RCC 7860 (cell line): Measurements from ENCODE around the gene IL19.
A peak's percentile ranks its signal among the peaks of the same experiment; 100 is the strongest.
"Not testable (repeated sequence)": the region's sequence is repeated elsewhere in the genome, so short reads cannot be mapped to it uniquely, and the experiment has no call there.

Source experiments
- DNase-seq: peaks from one replicate; pipeline ENCODE4 v3.0.0-alpha.2; 2015; ENCODE audit warnings: low spot score
- FAIRE-seq: peaks from 2 replicates; lab custom pipeline; 2012; peaks lifted over from hg19 to GRCh38; lab: Jason Lieb, UNC

IL19 gene

DNA sequence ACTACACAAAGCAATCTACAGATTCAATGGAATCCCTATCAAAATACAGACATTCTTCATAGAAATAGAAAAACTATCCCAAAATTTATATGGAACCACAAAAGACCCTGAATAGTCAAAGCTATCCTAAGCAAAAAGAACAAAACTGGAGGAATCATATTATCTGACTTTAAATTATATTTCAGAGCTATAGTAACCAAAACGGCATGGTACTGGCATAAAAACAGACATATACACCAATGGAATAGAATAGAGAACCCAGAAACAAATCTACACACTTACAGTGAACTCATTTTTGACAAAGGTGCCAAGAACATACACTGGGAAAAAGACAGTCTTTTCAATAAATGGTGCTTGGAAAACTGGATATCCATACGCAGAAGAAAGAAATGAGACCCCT is 82.1 kb downstream of the IL19 start:
- FAIRE-seq, DNase-seq: not testable (repeated sequence)

DNA sequence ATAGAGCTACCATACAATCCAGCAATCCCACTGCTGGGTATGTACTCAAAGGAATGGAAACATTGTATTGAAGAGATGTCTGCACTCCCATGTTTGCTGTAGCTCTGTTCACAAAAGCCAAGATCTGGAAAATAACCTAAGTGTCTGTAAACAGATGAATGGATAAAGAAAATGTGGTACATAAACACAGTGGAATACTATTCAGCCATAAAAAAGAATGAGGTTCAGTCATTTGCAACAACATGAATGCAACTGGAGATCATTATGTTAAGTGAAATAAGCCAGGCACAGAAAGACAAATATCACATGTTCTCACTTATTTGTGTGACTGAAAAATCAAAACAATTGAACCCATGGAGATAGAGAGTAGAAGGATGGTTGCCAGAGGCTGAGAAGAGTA is 83.1 kb downstream of the IL19 start:
- not testable (repeated sequence) for DNase-seq, FAIRE-seq

DNA sequence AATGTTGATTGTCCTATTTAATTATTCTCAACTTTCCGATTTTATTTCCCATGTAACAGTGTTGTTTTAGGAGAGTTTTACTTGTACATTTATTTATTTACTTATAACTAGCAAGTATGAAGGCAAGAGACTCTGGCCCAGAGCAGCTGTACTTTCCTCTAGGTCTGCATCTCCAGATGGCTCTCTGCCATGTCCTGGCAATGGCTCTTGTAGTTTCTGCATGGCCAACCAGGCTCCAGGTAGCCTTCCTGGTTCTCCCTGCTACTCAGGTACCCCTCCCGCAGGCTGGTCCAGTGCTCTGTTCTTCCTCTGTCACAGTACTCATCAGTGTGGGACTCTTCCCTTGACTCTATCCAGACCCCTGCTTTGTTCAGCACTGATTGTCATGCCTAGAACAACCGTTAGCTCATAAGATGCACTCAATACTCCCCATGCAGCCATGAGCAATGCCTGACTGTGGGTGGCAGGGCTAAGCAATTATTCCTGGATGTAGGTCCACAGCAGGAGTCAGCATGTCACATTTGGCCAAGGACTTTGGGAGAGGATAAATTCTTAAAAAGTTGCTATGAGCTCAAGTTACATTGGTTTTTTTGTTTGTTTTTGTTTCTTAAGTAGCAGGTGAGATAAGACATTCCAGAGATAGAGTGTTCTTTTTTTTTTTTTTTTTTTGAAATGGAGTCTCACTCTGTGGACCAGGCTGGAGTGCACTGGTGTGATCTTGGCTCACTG is 84.0 kb downstream of the IL19 start:
- no peak for DNase-seq

DNA sequence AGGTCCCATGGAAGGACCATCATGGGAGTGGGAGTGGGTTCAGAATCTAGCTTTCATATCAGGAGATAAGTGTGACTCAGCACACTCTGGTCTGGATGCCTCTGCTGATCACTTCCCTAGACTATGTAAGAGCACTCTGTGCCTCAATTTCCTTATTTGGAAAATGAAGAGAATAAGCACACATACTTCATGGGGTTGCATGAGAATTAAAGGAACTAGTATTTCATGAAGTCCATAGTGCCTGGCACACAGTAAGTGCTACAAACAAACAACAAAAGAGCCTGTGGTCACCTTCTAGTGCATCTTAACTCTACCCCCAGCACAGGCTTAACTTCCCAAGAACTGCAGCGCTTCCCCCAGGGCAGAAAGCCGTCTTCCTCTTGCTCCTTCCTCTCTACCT is 85.3 kb downstream of the IL19 start:
- FAIRE-seq (no peak), DNase-seq (no peak)

More for the DNA sequence above, 84.0 kb downstream of the IL19 start:
- no peak for FAIRE-seq

DNA sequence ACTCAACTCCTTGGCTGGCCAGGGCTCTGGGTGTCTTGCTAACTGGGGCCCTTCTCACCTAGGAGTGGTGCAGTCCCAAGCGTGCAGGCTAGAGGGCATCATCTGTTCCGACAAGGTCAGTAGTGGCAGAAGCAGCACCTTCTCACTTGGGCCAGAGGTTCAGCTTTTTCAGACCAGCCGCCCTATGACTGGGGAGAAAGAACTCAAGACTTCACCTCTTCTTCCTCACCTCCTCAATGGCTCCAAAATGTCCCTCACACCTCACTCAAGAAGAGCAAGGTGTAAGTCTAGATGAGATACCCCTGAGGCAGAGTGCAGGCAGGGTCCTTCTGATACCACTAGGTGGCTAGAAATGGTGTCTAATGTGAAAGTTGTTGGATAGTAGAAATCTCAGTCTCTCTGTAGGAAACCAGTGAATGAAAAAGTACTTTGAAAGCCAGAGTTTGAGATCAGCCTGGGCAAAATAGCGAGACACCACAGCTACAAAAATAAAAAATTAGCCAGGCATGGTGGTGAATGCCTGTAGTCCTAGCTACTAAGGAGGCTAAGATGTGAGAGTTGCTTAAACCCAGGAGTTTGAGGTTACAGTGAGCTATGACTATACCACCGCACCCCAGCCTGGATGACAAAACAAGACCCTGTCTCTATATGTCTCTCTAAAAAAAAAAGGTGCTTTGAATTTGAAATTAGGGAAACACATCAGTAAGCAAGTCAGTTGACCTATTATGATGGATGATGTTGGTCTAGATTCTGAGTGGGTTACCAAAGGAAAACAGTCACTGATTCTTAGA is 86.3 kb downstream of the IL19 start:
- DNase-seq (no peak), FAIRE-seq (no peak)

DNA sequence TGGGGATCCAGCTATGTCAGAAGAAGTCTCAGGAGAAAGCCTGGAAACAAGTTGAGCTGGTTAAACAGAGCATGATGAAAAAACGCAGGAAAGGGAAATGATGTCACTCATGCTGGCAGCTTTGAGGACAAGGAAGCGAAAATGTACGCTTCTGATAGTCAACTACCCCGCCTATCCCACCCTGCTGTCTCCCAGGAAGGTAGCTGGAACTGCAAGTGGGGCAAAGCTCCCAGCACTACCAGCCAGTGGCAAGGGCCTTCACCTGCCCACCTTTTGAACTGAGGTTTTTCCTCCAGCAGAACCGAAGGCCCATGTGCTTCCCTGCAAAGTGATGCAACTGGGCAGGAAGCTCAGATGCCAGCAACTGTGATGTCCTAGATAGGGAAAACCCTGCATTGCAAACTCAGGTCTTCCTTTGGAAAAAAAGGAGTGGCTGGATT is 88.5 kb downstream of the IL19 start:
- no peak for DNase-seq
- no peak for FAIRE-seq

DNA sequence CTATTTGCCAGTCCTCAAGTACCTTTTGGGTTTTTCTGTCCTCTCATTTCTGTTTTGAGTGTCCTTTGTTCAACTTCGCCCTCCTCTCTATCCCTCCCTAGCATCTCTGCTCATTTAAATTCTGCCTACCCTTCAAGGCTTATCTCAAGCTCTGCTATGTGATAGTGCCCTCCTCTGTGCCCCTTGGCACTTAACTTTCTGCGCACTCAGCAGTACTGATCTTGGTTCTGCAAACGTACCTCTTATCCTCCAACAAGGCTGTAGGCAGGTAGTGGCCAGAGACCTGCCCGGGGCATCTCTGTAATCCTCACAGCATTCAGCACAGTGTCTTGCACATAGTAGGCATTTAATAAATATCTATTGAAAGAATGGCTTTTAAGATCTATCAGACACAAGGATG is 89.6 kb downstream of the IL19 start:
- DNase-seq, result no peak
- FAIRE-seq, result no peak

DNA sequence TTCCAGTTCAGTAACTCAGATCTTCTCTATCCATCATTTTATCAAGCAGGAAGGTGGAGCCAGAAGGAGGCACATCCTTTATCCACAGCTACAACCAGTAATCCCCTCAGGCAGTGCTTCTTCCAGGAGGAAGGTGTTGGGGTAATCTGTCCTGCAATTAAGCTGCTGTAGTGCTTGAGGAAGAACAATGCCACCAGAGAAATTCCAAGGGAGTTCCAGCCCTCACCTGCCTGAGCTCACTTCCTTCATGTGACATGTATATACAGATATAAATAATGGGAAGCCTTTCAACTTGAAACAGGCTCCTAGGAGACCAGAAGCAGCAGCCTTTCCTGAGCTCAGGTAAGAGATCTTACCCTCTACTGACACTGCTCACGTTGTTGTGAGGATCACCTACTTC is 92.7 kb downstream of the IL19 start:
- FAIRE-seq, result no peak
- DNase-seq, result no peak

DNA sequence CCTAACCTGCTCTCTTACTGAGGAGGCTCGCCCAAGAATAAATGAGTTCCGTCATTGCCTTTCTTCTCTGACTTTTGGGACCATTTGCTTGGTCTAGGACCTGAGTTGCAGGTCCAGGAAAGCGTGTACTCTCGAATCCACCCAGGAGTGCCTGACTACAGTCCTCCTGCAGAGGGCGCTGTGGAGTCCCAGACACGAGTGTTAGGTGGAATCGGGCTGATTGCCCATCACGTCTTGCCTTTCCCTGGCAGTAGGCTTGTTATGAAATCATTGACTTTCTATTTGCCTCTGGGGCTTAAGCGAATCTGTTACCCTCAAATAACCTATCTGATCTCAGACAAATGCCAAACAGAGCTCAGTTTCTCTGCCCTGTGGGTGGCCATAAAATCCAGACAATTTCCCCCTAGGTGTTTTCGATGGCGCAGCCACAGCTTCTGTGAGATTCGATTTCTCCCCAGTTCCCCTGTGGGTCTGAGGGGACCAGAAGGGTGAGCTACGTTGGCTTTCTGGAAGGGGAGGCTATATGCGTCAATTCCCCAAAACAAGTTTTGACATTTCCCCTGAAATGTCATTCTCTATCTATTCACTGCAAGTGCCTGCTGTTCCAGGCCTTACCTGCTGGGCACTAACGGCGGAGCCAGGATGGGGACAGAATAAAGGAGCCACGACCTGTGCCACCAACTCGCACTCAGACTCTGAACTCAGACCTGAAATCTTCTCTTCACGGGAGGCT is 94.5 kb downstream of the IL19 start, which contains the start of gene IL20:
TSS of gene IL20 (plus strand) at position 685 of the 733 bp plus-strand sequence. CDS start 230 bp downstream, outside the sequence.
- peak; percentile 31 for DNase-seq
- no peak for FAIRE-seq

DNA sequence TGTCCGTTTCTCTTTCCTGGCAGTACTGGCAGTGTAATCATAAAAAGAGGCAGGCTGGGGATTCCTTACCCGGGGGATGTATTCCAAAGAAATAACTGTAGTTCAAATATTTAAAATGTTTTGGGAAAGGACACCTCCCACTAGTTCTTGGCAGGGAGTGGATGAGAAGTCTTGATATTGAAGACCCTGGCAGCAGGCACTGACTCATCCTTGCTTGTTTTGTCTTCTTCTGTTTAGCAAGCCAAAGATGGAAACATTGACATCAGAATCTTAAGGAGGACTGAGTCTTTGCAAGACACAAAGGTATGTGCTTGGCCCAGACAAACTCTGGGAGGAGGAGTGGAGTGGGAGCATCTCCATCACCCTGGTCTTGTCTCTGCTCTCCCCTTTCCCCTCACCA is 95.5 kb downstream of the IL19 start:
- FAIRE-seq (no peak), DNase-seq (no peak)

DNA sequence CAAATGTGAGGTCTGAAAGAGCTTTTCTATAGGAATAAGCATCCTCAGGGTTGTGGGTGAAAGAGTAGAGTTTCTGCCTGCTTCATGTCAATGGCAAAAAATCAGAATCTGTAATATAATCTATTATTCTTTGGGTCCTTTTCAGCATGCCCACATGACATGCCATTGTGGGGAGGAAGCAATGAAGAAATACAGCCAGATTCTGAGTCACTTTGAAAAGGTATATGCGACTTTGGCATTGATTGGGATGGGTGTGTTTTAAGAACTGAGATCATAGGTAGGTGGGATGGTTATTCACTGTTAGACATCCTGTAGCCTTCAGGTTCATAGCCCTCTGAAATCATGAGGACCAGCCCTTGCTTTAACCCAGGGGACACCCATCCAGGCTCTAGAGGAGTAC is 96.7 kb downstream of the IL19 start:
- no peak for DNase-seq
- FAIRE-seq, result no peak

DNA sequence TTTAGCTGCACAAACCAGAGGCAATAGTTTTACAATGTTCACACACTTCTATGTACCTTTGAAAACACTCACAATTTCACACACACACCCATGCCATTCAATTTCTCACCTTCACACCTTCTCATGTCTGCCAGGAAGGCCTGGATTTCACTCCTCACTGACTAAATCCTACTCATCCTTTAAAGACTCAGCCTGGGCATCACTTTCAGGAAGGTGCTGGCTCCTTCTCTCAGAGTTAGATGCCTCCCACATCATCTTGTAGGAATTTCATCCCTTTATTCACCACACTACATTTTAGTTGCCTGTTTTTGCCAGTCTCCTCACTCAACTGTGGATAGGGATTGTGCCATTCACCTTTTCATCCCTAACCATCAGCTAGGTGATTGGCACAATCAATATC is 97.1 kb downstream of the IL19 start:
- FAIRE-seq (no peak), DNase-seq (no peak)

DNA sequence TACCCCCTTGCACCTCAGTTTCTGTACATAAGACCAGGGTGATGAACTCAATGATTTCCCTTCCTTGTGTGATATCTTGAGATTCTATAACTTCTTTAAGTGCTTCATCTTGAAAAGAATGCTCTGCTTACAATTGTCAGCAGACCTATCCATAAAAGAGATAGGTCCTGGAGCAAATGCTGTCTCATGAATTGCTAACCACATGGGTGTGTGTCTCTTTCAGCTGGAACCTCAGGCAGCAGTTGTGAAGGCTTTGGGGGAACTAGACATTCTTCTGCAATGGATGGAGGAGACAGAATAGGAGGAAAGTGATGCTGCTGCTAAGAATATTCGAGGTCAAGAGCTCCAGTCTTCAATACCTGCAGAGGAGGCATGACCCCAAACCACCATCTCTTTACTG is 97.7 kb downstream of the IL19 start:
- no peak for DNase-seq
- no peak for FAIRE-seq

DNA sequence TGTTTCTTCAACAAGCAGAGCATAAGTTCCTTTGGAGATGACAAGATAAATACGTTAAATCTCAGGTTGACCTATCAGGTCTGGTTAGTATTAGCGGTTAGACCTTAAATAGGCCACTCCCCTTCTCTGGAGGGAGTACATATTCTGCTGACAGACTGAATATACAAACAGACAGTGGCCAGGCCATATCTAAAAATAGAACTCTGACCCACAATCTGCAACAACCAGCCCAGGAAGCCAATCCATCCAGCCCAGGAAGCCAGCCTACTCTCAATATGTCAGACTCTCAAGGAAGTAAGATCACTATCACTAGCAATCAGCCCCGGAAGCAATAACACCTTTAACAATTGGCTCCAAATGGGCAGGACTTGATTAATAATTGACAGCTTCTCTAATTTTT is 101.6 kb downstream of the IL19 start:
- FAIRE-seq (no peak), DNase-seq (no peak)

DNA sequence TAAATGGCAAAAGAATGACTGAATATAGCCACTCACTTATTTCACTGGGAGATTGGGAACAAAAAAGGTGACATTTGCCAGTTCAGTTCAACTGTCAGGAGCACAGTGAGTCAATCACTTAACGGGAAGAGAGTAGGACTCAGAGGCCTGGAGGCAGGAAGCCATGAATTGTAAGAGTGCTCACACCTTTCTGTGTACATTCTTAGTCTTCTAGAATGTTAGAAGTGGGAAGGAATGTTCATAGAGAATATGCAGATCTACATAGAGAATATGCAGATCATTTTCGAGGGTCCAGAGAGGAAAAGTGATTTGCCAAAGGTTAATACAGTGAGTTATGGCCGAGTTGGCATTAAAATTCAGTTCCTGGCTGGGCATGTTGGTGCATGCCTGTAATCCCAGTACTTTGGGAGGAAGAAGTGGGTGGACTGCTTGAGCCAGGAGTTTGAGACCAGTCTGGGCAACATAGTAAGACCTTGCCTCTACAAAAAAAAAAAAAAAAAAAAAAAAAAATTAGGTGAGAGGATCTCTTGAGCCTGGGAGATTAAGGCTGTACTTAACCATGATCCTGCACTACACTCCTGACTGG is 103.1 kb downstream of the IL19 start:
- no peak for FAIRE-seq
- no peak for DNase-seq

DNA sequence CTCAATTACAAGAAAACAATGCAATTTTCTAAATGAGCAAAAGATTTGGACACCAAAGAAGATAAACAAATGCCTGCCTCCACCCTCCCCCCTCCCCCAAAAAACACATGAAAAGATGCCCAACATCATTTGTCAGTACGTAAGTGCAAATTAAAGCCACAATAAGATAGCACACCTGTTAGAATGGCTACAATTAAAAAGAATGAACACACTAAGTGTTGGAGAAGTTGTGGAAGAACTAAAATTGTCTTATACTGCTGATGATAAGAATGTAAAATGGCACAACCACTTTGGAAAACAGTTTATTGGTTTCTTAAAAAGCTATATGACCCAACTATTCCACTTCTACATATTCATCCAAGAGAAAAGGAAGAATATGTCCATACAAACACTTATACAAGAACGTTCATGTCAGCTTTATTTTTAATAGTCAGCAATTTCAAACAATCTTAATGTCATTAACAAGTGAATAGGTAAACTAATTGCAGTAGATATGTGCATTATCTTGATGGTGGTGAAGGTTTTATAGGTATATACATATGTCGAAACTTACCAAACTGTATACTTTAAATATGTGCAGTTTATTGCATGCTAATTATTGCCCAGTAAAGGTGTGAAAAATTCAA is 105.3 kb downstream of the IL19 start:
- FAIRE-seq, result no peak

DNA sequence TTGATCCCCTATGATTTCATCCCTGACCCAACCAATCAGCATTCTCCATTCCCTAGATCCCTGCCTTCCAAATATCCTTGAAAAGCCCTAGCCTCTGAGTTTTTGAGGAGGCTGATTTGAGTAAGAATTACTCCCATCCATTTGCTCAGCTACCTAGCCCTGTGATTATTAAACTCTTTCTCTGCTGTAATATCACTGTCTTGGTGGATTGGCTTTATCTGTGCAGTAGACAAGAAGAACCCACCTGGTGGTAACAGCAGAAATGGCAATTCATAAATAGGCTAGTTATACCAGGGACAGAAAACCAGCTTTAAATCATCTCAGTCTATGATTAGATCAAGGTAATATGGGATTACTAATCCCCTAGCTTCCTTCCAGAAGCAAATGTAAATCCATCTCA is 107.9 kb downstream of the IL19 start:
- no peak for FAIRE-seq
- no peak for DNase-seq

More for the DNA sequence above, 105.3 kb downstream of the IL19 start:
- DNase-seq, result no peak

DNA sequence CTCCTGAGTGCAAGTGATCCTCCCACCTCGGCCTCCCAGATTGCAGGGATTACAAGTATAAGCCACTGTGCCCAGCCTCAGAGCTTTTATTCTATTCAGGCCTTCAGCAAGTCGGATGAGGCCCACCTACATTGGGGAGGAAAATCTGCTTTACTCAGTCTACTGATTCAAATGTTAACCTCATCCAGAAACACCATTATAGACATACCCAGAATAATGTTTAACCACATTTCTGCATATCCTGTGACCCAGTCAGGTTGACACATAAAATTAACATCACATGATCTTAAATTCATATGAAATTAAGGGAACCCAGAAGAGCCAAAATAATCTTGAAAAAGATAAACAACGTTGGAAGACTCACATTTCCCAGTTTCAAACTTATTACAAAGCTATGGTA is 109.7 kb downstream of the IL19 start:
- FAIRE-seq, result no peak
- no peak for DNase-seq

DNA sequence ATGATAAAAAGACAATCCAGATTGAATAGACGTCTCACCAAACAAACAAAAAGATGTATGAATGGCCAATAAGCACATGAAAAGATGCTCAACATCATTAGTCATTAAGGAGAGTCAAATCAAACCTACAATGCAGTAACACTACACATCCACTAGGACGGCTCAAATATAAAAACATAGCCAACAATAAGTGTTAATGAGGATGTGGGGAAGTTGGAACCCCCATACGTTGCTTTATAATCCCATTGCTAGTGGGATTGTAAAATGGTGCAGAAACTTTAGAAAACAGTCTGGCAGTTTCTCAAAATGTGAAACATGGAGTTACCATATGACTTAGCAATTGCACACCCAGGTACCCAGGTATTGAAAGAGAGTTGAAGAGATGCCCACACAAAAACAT is 112.0 kb downstream of the IL19 start:
- DNase-seq, result no peak
- no peak for FAIRE-seq

DNA sequence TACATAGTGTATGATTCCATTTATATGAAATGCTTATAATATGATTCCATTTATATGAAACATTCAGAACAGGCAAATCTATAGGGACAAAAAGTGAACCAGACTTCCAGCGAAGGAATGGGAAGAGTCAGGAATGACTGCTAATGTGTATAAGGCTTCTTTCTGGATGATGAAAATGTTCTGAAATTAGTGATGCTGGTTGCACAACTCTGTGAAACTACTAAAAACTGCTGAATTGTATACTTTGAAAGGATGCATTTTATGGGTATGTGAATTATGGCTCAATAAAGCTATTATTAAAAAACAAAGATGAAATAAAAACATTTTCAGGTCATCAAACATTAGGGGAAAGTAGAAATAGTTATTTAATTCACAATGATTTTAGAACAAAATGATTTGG is 112.6 kb downstream of the IL19 start:
- no peak for FAIRE-seq
- no peak for DNase-seq

DNA sequence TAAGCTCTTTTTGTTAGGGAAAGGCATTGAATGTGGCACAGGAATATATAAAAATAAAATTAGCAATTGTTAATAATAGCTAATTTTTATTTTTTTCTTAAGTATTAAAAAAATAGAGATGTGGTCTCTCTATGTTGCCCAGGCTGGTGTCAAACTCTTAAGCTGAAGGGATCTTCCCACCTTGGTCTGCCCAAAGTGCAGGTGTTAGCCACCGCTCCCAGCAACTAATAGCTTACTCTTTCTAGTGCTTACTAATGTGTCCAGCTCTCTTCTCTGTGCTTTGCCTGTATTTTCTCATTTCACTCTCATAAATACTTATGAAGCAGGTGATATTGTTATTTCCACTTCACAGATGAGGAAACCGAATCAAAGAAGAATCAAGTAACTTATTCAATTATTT is 113.3 kb downstream of the IL19 start:
- FAIRE-seq (no peak), DNase-seq (no peak)
